ENCODE data around the gene CENPN. TPM values are rescaled to one million over a fixed set of nuclear protein-coding genes. Genes with fewer than 3 reads are reported as not detected.

CENPN gene
- total and polyA plus RNA-seq, 12 donors = 2.1 to 18.9 (median 7.1) TPM

DNA sequence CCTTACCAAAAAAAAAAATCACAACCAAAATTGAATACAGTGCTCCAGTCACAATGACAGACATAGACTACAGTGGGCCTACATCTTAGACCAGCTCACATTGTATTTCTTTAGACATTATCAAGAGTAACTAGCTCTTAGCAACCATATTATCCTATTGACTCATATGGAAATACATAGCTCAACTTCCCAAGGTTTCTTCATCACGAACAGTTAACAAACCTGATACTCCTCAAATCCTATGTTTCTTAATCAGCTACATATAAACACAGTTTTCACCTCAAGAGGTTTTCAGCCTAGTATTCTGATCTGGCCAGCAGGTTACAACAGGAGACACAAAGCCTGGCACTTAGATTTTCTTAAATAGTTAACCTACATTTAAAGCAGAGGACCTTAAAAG, 30.1 kb upstream of the CENPN start:
- DNase-seq = no peak
- Histone ChIP-seq H3K27me3 (no peaks in the 10 kb centered on the region), H3K9me3 (replicated peaks in 1 of 3) (no peaks in the 10 kb centered on the region), H3K27ac (no peak overlapping the region), H3K36me3 (replicated peaks in 1 of 2) (peaks cover 0 to 4% of the 10 kb centered on the region in 2 donors), H3K4me1 (replicated peaks in 1 of 2) (no peaks in the 10 kb centered on the region), H3K4me3 (no peak overlapping the region)
- intact Hi-C loops (cut with DNase I) = no loop called here
- TF ChIP-seq POLR2A (IDR thresholded peaks at IDR 0.05) (no peak), CTCF (IDR thresholded peaks at IDR 0.05) (no peak)
- 94 to 97% (median 97%) methylated on average over 1 of the region's 1 CpG for WGBS, 4 donors

DNA sequence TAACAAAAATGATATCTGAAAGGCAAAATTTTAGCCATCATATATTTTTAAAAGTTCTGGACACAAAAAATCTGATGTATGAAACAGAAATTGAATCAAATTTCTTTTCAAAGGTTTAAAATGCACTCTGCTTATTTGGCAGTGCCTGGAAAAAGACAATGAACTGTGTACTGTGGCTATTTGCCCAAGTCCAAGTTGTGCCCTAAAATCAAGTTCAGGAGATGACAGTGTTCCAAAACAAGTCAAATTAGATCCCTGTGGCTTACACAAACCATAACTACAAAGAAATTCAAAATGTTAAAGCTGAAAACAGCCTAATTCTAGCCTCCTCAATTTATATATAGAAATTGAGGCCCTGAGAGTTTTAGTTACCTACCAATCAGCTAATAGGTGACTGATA, 25.9 kb upstream of the CENPN start:
- no peak for DNase-seq
- no peak overlapping the region for H3K27ac ChIP-seq
- H3K27me3 ChIP-seq = no peaks in the 10 kb centered on the region
- peaks cover 0 to 4% of the 10 kb centered on the region in 2 donors for H3K36me3 ChIP-seq (replicated peaks in 1 of 2)
- H3K9me3 ChIP-seq (replicated peaks in 1 of 3) = no peaks in the 10 kb centered on the region
- no peaks in the 10 kb centered on the region for H3K4me1 ChIP-seq (replicated peaks in 1 of 2)
- TF ChIP-seq CTCF (IDR thresholded peaks at IDR 0.05) (no peak), POLR2A (IDR thresholded peaks at IDR 0.05) (no peak)
- intact Hi-C loops (cut with DNase I) = no loop called here
- no peak overlapping the region for H3K4me3 ChIP-seq

- Histone ChIP-seq H3K27ac (no peak overlapping the region), H3K27me3 (no peaks in the 10 kb centered on the region), H3K9me3 (replicated peaks in 1 of 3) (no peaks in the 10 kb centered on the region), H3K4me3 (no peak overlapping the region), H3K36me3 (replicated peaks in 1 of 2) (peaks cover 0 to 4% of the 10 kb centered on the region in 2 donors), H3K4me1 (replicated peaks in 1 of 2) (peaks cover 0 to 8% of the 10 kb centered on the region in 2 donors)
- TF ChIP-seq CTCF (IDR thresholded peaks at IDR 0.05) = no peak
- TF ChIP-seq POLR2A (IDR thresholded peaks at IDR 0.05) = no peak
- DNase-seq = no peak
- 72 to 75% (median 73%) methylated on average over 4 of the region's 4 CpGs for WGBS, 4 donors
- intact Hi-C loops (cut with DNase I) = no loop called here
Measured at GRCh38 chr16:80982646-80983045, 24.4 kb upstream of the CENPN start.

- intact Hi-C loops (cut with DNase I) = no loop called here
- peaks cover 0 to 8% of the 10 kb centered on the region in 2 donors for H3K4me1 ChIP-seq (replicated peaks in 1 of 2)
- H3K27me3 ChIP-seq = no peaks in the 10 kb centered on the region
- H3K4me3 ChIP-seq = no peak overlapping the region
- TF ChIP-seq POLR2A (IDR thresholded peaks at IDR 0.05) (no peak), CTCF (IDR thresholded peaks at IDR 0.05) (no peak)
- peaks cover 0 to under 1% of the 10 kb centered on the region in 2 donors for H3K36me3 ChIP-seq (replicated peaks in 1 of 2)
- H3K27ac ChIP-seq = no peak overlapping the region
- 86 to 89% (median 88%) methylated on average over 6 of the region's 6 CpGs for WGBS, 4 donors
- no peaks in the 10 kb centered on the region for H3K9me3 ChIP-seq (replicated peaks in 1 of 3)
- DNase-seq = no peak
Measured at GRCh38 chr16:80984124-80984892, 22.7 kb upstream of the CENPN start.

All from adrenal gland (tissue), 12 donors.